Panc1 (cell line): ENCODE measurements around the gene CHST8. TPM values are rescaled to one million over a fixed set of nuclear protein-coding genes. Genes with fewer than 3 reads are reported as not detected.

Experiments
- ATAC-seq: fragments of 200-7000 bp; cut with Tn5 transposase; 2 replicates; pipeline ENCODE4 v1.9.1; 2020; ENCODE audit warnings: mild to moderate bottlenecking, moderate library complexity
- BruUV-seq: library from RNA; stranded (reverse); fragments of 400-500 nt; replicated peaks from 2 replicates; lab custom pipeline; 2021; lab: Mats Ljungman, UMichigan
- CTCF ChIA-PET: fragments of 300-600 bp; sonication (Branson Sonifier 250); formaldehyde crosslinking; loops from one replicate; lab custom pipeline; 2022; ENCODE audit warnings: antibody characterized with exemption; lab: Charles Lee
- POLR2A ChIA-PET: fragments of 300-600 bp; sonication (Branson Sonifier 250); formaldehyde crosslinking; loops from one replicate; lab custom pipeline; 2022; ENCODE audit warnings: antibody characterized with exemption; lab: Charles Lee
- DNase-seq: peaks from one replicate; pipeline ENCODE4 v3.0.0-alpha.2; 2010; ENCODE audit warnings: low read depth, low spot score
- H3K27ac ChIP-seq: 2 replicates; pipeline ENCODE4 v1.5.1; 2011; ENCODE audit warnings: mild to moderate bottlenecking, low read length, inconsistent platforms
- H3K27me3 ChIP-seq: fragments of 200-500 bp; sonication (Bioruptor generic); 2 replicates; pipeline ENCODE4 v1.6.0; 2014; ENCODE audit warnings: low read length, inconsistent platforms; ENCODE audit not compliant: control insufficient read depth, insufficient read depth
- H3K36me3 ChIP-seq: fragments of 200-500 bp; sonication (Bioruptor generic); 2 replicates; pipeline ENCODE4 v1.5.1; 2014; ENCODE audit warnings: inconsistent platforms, mild to moderate bottlenecking, low read length, moderate library complexity; ENCODE audit not compliant: control insufficient read depth, insufficient read depth
- H3K4me1 ChIP-seq: 2 replicates; pipeline ENCODE4 v1.5.1; 2011; ENCODE audit warnings: inconsistent platforms, mild to moderate bottlenecking, low read length, moderate library complexity; ENCODE audit not compliant: control insufficient read depth, insufficient read depth
- H3K4me3 ChIP-seq, 2 experiments: 2 replicates each; pipeline ENCODE4 v1.5.1; 2011 to 2012; ENCODE audit warnings: low read depth in 2 of 2, low read length in 2 of 2, mild to moderate bottlenecking in 2 of 2, inconsistent platforms in 1 of 2, moderate library complexity in 1 of 2
- H3K9me3 ChIP-seq: fragments of 200-500 bp; sonication (Bioruptor generic); 2 replicates; pipeline ENCODE4 v1.5.1; 2014; ENCODE audit warnings: low read depth, mild to moderate bottlenecking, inconsistent platforms, low read length, moderate library complexity; ENCODE audit not compliant: control insufficient read depth, insufficient read depth
- CTCF ChIP-seq: fragments of 450-650 bp; IDR thresholded peaks from 2 replicates; pipeline ENCODE4 v1.5.1; 2017; ENCODE audit warnings: mild to moderate bottlenecking
- POLR2AphosphoS5 ChIP-seq: IDR thresholded peaks from 2 replicates; pipeline ENCODE4 v1.6.1; 2012; ENCODE audit warnings: mild to moderate bottlenecking, low read depth, low read length, moderate library complexity
- REST ChIP-seq, 2 experiments: IDR thresholded peaks; 2 replicates each; pipeline ENCODE4 v1.6.1; 2011 to 2012; ENCODE audit warnings: low read depth in 2 of 2, control low read depth in 1 of 2, low read length in 1 of 2, mild to moderate bottlenecking in 1 of 2, moderate library complexity in 1 of 2; ENCODE audit not compliant: insufficient read depth in 1 of 2
- SIN3A ChIP-seq: IDR thresholded peaks from 2 replicates; pipeline ENCODE4 v1.6.1; 2012; ENCODE audit warnings: low read depth, mild to moderate bottlenecking, low read length, moderate library complexity, borderline replicate concordance; ENCODE audit not compliant: insufficient read depth
- TCF7L2 ChIP-seq: IDR thresholded peaks from 2 replicates; pipeline ENCODE4 v1.6.1; 2011; ENCODE audit warnings: mild to moderate bottlenecking, low read depth, low read length, inconsistent platforms
- in situ Hi-C: cut with HindIII; loops from 2 replicates; pipeline ENCODE4 v1.10.0; 2016; ENCODE audit warnings: low sequenced_read_pairs, low pct_unique_long_range_greater_than_20kb
- intact Hi-C: fragments of 100-400 bp; cut with micrococcal nuclease; formaldehyde crosslinking; loops from one replicate; pipeline ENCODE4 v1.10.0; 2022; ENCODE audit not compliant: unreplicated experiment
- total RNA-seq: library from RNA; stranded (reverse); gene quantifications from one replicate; pipeline ENCODE4 v1.2.1, GENCODE V29; 2021; ENCODE audit not compliant: unreplicated experiment

Gene CHST8
- total RNA-seq, 1 experiment from 2014 or later = 0.28 TPM

GRCh38 chr19:33777753-33778088 lies 156.0 kb downstream of the CHST8 start:
- in situ Hi-C loops (no loop called here), intact Hi-C loops (loop anchor here (2.0 to 5.0 kb wide), 2 partner anchors 220 to 319 kb away; no protein-coding TSS in a partner anchor)
- no peak for TF ChIP-seq REST (IDR thresholded peaks at IDR 0.05; ENCODE audit: insufficient read depth in 1 of 2, low read depth in 2 of 2, low read length in 1 of 2)
- no peak for TF ChIP-seq POLR2AphosphoS5
- TF ChIP-seq TCF7L2 = no peak
- no peak; the same call in 1 of the 2 replicates for TF ChIP-seq CTCF
- no peak for TF ChIP-seq SIN3A
- no TSS peak for BruUV-seq
- H3K9me3 ChIP-seq = no peaks in the 10 kb centered on the region
- H3K4me1 ChIP-seq = peaks cover 4% of the 10 kb centered on the region
- CTCF ChIA-PET = interaction anchor here (0.6 to 4.0 kb wide), 21 partner anchors 9 to 738 kb away, joined by 3 to 75 read pairs (median 4); no protein-coding TSS in a partner anchor
- H3K4me3 ChIP-seq = no peak overlapping the region
- POLR2A ChIA-PET = no interaction called here
- no peak for DNase-seq
- H3K27ac ChIP-seq = no peak overlapping the region
- ATAC-seq = no peak; the same call in 1 of the 2 replicates
- no peaks in the 10 kb centered on the region for H3K36me3 ChIP-seq
- H3K27me3 ChIP-seq = peaks cover 7% of the 10 kb centered on the region; the same call in 1 of the 2 replicates

GRCh38 chr19:33778089-33778791 lies 156.5 kb downstream of the CHST8 start:
- Histone ChIP-seq H3K36me3 (no peaks in the 10 kb centered on the region), H3K4me3 (peak overlapping the region; percentile 21 to 41; a peak in 3 of 4 replicates), H3K27ac (no peak overlapping the region), H3K4me1 (peaks cover 4% of the 10 kb centered on the region), H3K27me3 (peaks cover 7% of the 10 kb centered on the region; the same call in 1 of the 2 replicates), H3K9me3 (no peaks in the 10 kb centered on the region)
- POLR2A ChIA-PET = no interaction called here
- intact Hi-C loops (loop anchor here (2.0 to 5.0 kb wide), 2 partner anchors 219 to 319 kb away; no protein-coding TSS in a partner anchor), in situ Hi-C loops (no loop called here)
- BruUV-seq = no TSS peak
- peak; percentile 91 for ATAC-seq
- CTCF ChIA-PET = interaction anchor here (0.5 to 4.0 kb wide), 25 partner anchors 9 to 739 kb away, joined by 3 to 75 read pairs (median 4); no protein-coding TSS in a partner anchor
- peak; percentile 45; the same call in 1 of the 2 replicates for TF ChIP-seq POLR2AphosphoS5
- peak; percentile 100 for TF ChIP-seq CTCF
- 0 out of 2 replicates have a peak, but pooled peaks have one; percentile 19 for TF ChIP-seq TCF7L2
- TF ChIP-seq REST (IDR thresholded peaks at IDR 0.05; ENCODE audit: insufficient read depth in 1 of 2, low read depth in 2 of 2, low read length in 1 of 2) = no peak
- TF ChIP-seq SIN3A = no peak
- DNase-seq = peak; percentile 67
